Prostate gland (tissue), 2 donors: ENCODE data around the gene ZCCHC2.
A peak's percentile ranks its signal among the peaks of the same experiment; 100 is the strongest.

Source experiments
- POLR2A ChIP-seq: fragments of 450-650 bp; IDR thresholded peaks from one replicate; pipeline ENCODE4 v1.6.1; 2016; ENCODE audit warnings: antibody characterized with exemption, mild to moderate bottlenecking
- POLR2AphosphoS5 ChIP-seq: sonication (generic); formaldehyde crosslinking; IDR thresholded peaks from one replicate; pipeline ENCODE4 v1.6.1; 2017; ENCODE audit warnings: antibody characterized with exemption
- TF ChIP-seq, protein P1 (sequence below), 4 experiments: fragments of 200-600 bp in 2 of 4; fragments of 450-650 bp in 2 of 4; sonication (generic) in 2 of 4; IDR thresholded peaks; 1 replicate in 3 of 4; 2 replicates in 1 of 4; pipeline ENCODE4 v1.5.1; 2016 to 2019; ENCODE audit warnings: antibody characterized with exemption in 4 of 4, mild to moderate bottlenecking in 2 of 4, moderate library complexity in 2 of 4

DNA sequence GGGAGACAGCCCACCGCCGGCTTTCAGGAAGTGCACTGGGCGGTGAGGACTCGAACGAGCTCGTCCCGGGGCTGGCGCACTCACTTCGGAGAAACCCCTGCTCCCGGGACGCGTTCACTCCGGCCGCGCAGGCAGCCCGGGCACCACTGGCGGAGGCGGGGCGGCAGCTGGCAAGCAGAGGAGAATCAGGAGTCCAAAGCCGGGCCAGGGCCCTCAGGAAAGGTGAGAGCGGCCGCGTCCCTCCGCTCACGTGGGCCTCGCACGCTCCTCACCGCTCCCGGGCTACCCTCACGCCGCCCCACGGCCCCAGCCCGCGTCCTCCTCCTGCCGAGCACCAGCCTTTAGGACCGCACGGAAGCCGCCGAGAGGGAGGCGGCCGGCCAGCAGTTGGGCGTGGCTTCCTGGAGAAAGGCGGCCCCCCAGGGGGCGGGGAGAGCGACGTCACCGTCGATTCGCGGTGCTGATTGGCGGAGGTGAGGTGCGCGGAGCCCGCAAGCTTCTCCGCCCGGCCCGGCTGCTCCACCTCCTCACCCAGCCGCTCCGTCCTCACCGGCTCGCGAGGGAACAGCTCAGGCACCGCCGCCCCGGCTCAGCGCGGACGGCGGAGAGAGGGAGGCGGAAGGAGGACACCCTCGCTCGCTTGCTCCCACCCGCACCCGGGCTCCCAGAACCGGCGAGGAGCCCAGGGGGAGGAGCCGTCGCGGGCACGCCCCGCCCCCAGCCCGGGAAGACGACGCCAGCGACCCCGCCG lies at the start of gene ZCCHC2:
- TF ChIP-seq POLR2A (peak; percentile 97), POLR2AphosphoS5 (peak; percentile 97)
- TF ChIP-seq, protein P1, sequence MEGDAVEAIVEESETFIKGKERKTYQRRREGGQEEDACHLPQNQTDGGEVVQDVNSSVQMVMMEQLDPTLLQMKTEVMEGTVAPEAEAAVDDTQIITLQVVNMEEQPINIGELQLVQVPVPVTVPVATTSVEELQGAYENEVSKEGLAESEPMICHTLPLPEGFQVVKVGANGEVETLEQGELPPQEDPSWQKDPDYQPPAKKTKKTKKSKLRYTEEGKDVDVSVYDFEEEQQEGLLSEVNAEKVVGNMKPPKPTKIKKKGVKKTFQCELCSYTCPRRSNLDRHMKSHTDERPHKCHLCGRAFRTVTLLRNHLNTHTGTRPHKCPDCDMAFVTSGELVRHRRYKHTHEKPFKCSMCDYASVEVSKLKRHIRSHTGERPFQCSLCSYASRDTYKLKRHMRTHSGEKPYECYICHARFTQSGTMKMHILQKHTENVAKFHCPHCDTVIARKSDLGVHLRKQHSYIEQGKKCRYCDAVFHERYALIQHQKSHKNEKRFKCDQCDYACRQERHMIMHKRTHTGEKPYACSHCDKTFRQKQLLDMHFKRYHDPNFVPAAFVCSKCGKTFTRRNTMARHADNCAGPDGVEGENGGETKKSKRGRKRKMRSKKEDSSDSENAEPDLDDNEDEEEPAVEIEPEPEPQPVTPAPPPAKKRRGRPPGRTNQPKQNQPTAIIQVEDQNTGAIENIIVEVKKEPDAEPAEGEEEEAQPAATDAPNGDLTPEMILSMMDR (IDR thresholded peaks at IDR 0.05), result peak in 2 of 4 experiments; percentile 2 to 17
